GM23248 (cell line): ENCODE results near the gene CIPC.

Experiments
- EZH2 ChIP-seq: fragments of 200-600 bp; sonication (generic); IDR thresholded peaks from 2 replicates; pipeline ENCODE4 v1.6.1; 2018; ENCODE audit warnings: antibody characterized with exemption, mild to moderate bottlenecking; ENCODE audit not compliant: insufficient read depth, poor library complexity, severe bottlenecking
- EZH2phosphoT487 ChIP-seq: fragments of 200-600 bp; sonication (generic); IDR thresholded peaks from 2 replicates; pipeline ENCODE4 v1.6.1; 2018; ENCODE audit warnings: antibody characterized with exemption, moderate library complexity, mild to moderate bottlenecking, low read depth; ENCODE audit not compliant: insufficient read depth

DNA sequence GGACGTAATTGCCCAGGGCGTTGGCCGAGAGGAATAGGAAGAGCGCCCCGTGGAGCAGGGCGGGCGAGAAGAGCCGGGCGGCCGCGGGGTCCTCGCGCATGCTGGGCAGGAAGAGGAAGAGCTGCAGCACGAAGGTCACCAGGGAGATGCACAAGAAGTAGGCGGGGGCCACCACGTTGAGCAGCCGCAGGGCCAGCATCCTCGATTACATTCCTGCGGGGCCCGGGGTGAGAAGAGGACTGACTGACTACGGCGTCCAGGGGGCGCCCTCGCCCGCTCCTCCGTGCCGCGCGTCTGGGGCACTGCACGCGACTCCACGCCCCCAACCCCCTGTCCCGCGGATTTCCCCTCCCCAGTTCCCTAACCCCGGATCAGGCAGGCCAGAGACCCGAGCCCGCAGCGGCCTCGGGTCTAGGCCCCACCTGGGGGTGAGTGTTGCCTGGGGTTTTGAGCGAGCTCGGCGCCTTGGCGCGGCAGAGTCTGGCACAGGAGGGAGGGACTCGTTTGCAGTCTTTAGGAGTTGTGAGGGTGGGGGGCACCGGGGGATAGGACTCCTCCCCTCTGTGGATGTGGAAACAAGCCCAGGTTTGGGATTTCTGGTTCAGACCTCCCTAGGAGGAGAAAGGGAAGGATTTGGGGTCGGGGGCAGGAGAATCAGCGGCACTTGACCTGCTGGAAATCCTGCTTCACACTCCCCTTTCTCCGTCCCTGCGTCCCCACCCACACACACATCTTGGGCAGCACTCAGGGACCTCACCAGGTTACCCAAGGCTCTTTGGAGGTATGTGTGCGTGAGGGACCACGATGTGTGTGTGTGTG lies 41.7 kb downstream of the CIPC start:
- TF ChIP-seq EZH2phosphoT487 = 0 out of 2 replicates have a peak, but pooled peaks have one; percentile 20
- TF ChIP-seq EZH2 = peak; percentile 51
